ENCODE results near the gene KLF12. TPM values are rescaled to one million over a fixed set of nuclear protein-coding genes. Genes with fewer than 3 reads are reported as not detected.

KLF12 gene
- total RNA-seq, 1 experiment from 2014 or later, result 9.7 TPM

- no peaks in the 10 kb centered on the region for H3K36me3 Mint-ChIP-seq (ENCODE audit: insufficient read depth in 1 of 3, low read depth in 3 of 3)
- no CpG with 5 or more reads among the region's 3 CpGs for WGBS (ENCODE audit: extremely low coverage, insufficient read length, low lambda C conversion rate)
Observed at GRCh38 chr13:74173822-74174221, 39.6 kb upstream of the KLF12 start.

More at GRCh38 chr13:74173822-74174221, 39.6 kb upstream of the KLF12 start:
- Histone ChIP-seq H3K56ac (ENCODE audit: insufficient read length, low read depth, low read length) (no peak overlapping the region), H2AFZ (ENCODE audit: low read length) (no peak overlapping the region), H3T11ph (ENCODE audit: low read length) (no peak overlapping the region), H3K27ac (ENCODE audit: insufficient read length, low read depth, low read length) (no peak overlapping the region), H3K14ac (ENCODE audit: insufficient read depth, low read length) (no peak overlapping the region), H2AK5ac (ENCODE audit: insufficient read length, low read length) (no peak overlapping the region), H3K4me2 (ENCODE audit: insufficient read depth, insufficient read length, low read length) (no peak overlapping the region), H4K20me1 (ENCODE audit: control insufficient read depth, insufficient read depth, insufficient read length) (no peaks in the 10 kb centered on the region), H2BK120ac (ENCODE audit: low read depth, low read length, poor library complexity, severe bottlenecking) (no peak overlapping the region), H2BK15ac (ENCODE audit: low read depth, low read length) (no peak overlapping the region), H4K91ac (ENCODE audit: insufficient read length, low read depth, low read length) (no peak overlapping the region), H2BK5ac (ENCODE audit: insufficient read length, low read length) (no peak overlapping the region), H3K27me3 (ENCODE audit: insufficient read depth, low read length) (no peaks in the 10 kb centered on the region), H4K5ac (ENCODE audit: insufficient read length, low read depth, low read length) (no peak overlapping the region), H3K9me3 (ENCODE audit: control insufficient read depth, low read depth, low read length) (no peaks in the 10 kb centered on the region), H3K79me1 (ENCODE audit: insufficient read depth, low read depth, low read length, poor library complexity, severe bottlenecking) (no peaks in the 10 kb centered on the region), H2BK12ac (ENCODE audit: insufficient read length, low read depth, low read length) (no peak overlapping the region), H3K9ac (ENCODE audit: extremely low read depth, insufficient read length, low read length) (no peak overlapping the region), H2BK20ac (ENCODE audit: low read depth, low read length, poor library complexity, severe bottlenecking) (no peak overlapping the region), H3K18ac (ENCODE audit: insufficient read length, low read depth, low read length) (no peak overlapping the region), H3K4me1 (ENCODE audit: insufficient read depth, low read length) (no peaks in the 10 kb centered on the region; the same call in 1 of the 2 replicates), H3K79me2 (ENCODE audit: insufficient read depth, low read length) (no peaks in the 10 kb centered on the region), H3K4ac (ENCODE audit: low read depth, low read length) (no peak overlapping the region), H4K8ac (replicated peaks; ENCODE audit: insufficient read length, low read depth, low read length) (no peak overlapping the region), H3K23ac (ENCODE audit: insufficient read length, low read depth, low read length) (no peak overlapping the region), H3K23me2 (ENCODE audit: insufficient read length, low read depth, low read length, poor library complexity, severe bottlenecking) (no peaks in the 10 kb centered on the region)
- H3K9me3 Mint-ChIP-seq, result no peaks in the 10 kb centered on the region
- no peak for TF ChIP-seq CTCF (conservative IDR thresholded peaks at IDR 0.05)
- H3K4me1 Mint-ChIP-seq, result peaks cover 12 to 13% of the 10 kb centered on the region in 2 experiments
- no peak for DNase-seq
- H3K27ac Mint-ChIP-seq, result no peak overlapping the region
- no peak overlapping the region for H3K4me3 Mint-ChIP-seq
- no peaks in the 10 kb centered on the region for H3K27me3 Mint-ChIP-seq (ENCODE audit: low read depth)

Data from H9 (cell line).